ENCODE measurements around the gene PGAP2. TPM values are rescaled to one million over a fixed set of nuclear protein-coding genes. Genes with fewer than 3 reads are reported as not detected.

The PGAP2 gene
- total RNA-seq, 1 donor from 2014 or later: 10.0 TPM

DNA sequence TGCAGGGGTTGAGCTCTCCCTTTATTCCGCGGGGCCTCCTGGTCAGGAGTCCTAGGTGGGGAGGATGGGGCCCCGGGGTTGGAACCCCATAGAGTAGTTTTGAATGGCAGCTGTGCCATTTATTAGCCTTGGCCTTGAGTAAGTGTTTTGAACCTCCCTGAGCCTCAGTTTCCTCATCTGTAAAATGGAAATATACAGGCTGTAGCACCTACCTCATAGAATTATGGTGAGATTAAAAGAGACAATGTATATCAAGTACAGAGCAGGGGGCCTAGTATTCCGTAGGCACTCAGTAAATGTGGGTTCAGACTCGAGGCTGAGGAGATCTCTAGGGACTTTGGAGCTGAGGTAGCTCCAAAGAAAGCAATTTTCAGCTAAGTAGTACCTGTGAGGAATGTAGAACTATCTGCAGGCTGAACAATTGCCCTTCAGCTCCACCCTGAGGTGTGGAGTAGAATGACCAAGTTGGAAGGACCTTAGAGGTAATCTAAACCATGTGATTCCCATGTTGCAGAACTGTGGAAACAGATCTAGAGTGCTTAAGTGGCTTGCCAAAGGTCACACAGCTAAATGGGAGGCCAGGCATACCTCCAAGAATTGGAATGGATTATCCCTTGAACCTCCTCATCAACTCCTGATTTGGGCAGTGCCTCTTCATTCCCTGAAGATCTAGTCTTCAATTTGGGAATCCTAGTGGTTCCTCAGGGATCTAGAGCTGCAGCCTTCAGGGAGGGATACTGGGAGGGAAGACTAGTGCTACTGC is 682 bp downstream of the PGAP2 start:
- Mint-ChIP-seq H3K9me3 (no peaks in the 10 kb centered on the region), H3K4me3 (peak overlapping the region; percentile 98), H3K27me3 (ENCODE audit: insufficient read depth, low read depth) (peaks cover 2% of the 10 kb centered on the region), H3K36me3 (no peaks in the 10 kb centered on the region), H3K4me1 (peaks cover 13% of the 10 kb centered on the region), H3K27ac (no peak overlapping the region)
- no peak overlapping the region for H3K9ac ChIP-seq
- H3K36me3 ChIP-seq: no peaks in the 10 kb centered on the region
- H3K27ac ChIP-seq: no peak overlapping the region
- no peaks in the 10 kb centered on the region for H3K9me3 ChIP-seq (ENCODE audit: low read depth)
- no peaks in the 10 kb centered on the region for H3K79me2 ChIP-seq (ENCODE audit: low read depth)
- no peaks in the 10 kb centered on the region for H4K20me1 ChIP-seq (ENCODE audit: low read depth)
- peak overlapping the region; percentile 95 for H2AFZ ChIP-seq (replicated peaks)
- TF ChIP-seq EZH2 (IDR thresholded peaks at IDR 0.05): no peak
- TF ChIP-seq, protein P1, sequence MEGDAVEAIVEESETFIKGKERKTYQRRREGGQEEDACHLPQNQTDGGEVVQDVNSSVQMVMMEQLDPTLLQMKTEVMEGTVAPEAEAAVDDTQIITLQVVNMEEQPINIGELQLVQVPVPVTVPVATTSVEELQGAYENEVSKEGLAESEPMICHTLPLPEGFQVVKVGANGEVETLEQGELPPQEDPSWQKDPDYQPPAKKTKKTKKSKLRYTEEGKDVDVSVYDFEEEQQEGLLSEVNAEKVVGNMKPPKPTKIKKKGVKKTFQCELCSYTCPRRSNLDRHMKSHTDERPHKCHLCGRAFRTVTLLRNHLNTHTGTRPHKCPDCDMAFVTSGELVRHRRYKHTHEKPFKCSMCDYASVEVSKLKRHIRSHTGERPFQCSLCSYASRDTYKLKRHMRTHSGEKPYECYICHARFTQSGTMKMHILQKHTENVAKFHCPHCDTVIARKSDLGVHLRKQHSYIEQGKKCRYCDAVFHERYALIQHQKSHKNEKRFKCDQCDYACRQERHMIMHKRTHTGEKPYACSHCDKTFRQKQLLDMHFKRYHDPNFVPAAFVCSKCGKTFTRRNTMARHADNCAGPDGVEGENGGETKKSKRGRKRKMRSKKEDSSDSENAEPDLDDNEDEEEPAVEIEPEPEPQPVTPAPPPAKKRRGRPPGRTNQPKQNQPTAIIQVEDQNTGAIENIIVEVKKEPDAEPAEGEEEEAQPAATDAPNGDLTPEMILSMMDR (IDR thresholded peaks at IDR 0.05): peak; percentile 35
- TF ChIP-seq EZH2phosphoT487 (IDR thresholded peaks at IDR 0.05): no peak
- peaks cover 5% of the 10 kb centered on the region for H3F3A ChIP-seq (ENCODE audit: low read depth)
- peak overlapping the region; percentile 78 for H3K4me3 ChIP-seq
- H3K4me1 ChIP-seq: peaks cover 4% of the 10 kb centered on the region
- H3K4me2 ChIP-seq: peak overlapping the region; percentile 95
- H3K27me3 ChIP-seq: no peaks in the 10 kb centered on the region
- DNase-seq (ENCODE audit: low spot score): peak; percentile 27

DNA sequence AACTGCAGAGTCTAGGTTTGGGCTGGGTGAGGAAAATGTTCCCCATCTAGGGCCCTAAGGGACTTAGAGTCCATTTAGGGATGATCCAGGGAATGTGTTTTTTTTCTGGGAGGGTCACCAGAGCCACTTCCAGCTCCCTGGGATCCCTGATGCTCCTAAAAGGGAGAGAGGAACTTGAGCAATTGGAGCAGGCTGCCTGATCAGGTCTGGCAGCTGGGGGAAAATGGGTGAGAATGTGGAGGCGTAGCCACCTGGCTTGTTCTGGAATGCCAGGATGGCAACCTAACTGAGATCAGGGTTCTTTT is 1.2 kb downstream of the PGAP2 start:
- TF ChIP-seq EZH2phosphoT487 (IDR thresholded peaks at IDR 0.05) (no peak), EZH2 (IDR thresholded peaks at IDR 0.05) (no peak)
- TF ChIP-seq, protein P1 (IDR thresholded peaks at IDR 0.05): no peak
- Histone ChIP-seq H4K20me1 (ENCODE audit: low read depth) (no peaks in the 10 kb centered on the region), H2AFZ (replicated peaks) (no peak overlapping the region), H3K27ac (no peak overlapping the region), H3K4me2 (peak overlapping the region; percentile 95), H3K27me3 (no peaks in the 10 kb centered on the region), H3K36me3 (no peaks in the 10 kb centered on the region), H3K9me3 (ENCODE audit: low read depth) (no peaks in the 10 kb centered on the region), H3K4me3 (no peak overlapping the region), H3K79me2 (ENCODE audit: low read depth) (no peaks in the 10 kb centered on the region), H3K4me1 (peaks cover 4% of the 10 kb centered on the region), H3F3A (ENCODE audit: low read depth) (peaks cover 5% of the 10 kb centered on the region), H3K9ac (no peak overlapping the region)
- peaks cover 3% of the 10 kb centered on the region for H3K27me3 Mint-ChIP-seq (ENCODE audit: insufficient read depth, low read depth)
- no peaks in the 10 kb centered on the region for H3K9me3 Mint-ChIP-seq
- H3K4me3 Mint-ChIP-seq: peak overlapping the region; percentile 61
- peaks cover 13% of the 10 kb centered on the region for H3K4me1 Mint-ChIP-seq
- DNase-seq (ENCODE audit: low spot score): no peak
- no peaks in the 10 kb centered on the region for H3K36me3 Mint-ChIP-seq
- no peak overlapping the region for H3K27ac Mint-ChIP-seq

DNA sequence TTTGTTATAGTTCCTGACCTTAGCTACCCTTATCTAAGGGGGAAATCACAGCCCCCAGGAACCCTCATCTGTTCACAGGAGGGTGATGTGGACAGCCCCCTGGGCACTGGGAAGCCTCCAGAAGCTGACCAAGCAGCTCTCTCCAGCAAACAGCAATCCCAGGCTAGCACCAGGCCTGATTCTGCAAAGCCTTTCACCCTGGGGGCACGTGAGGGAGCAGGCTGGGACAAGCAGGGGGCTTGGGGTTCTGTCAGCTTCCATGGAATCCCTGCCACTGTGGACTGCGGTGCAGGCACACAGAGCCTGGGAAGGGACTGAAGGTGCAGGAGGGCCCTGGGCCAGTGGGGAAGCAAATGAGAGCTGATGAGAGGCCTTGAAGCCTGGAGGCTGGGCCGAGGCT is 2.1 kb downstream of the PGAP2 start:
- H3K9me3 Mint-ChIP-seq: no peaks in the 10 kb centered on the region
- no peak overlapping the region for H3K27ac Mint-ChIP-seq
- peaks cover 13% of the 10 kb centered on the region for H3K4me1 Mint-ChIP-seq
- no peak for DNase-seq (ENCODE audit: low spot score)
- H3K27me3 Mint-ChIP-seq (ENCODE audit: insufficient read depth, low read depth): peaks cover 3% of the 10 kb centered on the region
- no peak overlapping the region for H3K4me3 Mint-ChIP-seq
- H3K36me3 Mint-ChIP-seq: no peaks in the 10 kb centered on the region
- Histone ChIP-seq H3K79me2 (ENCODE audit: low read depth) (no peaks in the 10 kb centered on the region), H3K9ac (no peak overlapping the region), H3K4me2 (no peak overlapping the region), H3K27me3 (no peaks in the 10 kb centered on the region), H2AFZ (replicated peaks) (no peak overlapping the region), H3F3A (ENCODE audit: low read depth) (peaks cover 5% of the 10 kb centered on the region), H4K20me1 (ENCODE audit: low read depth) (peaks cover 1% of the 10 kb centered on the region), H3K36me3 (no peaks in the 10 kb centered on the region), H3K9me3 (ENCODE audit: low read depth) (no peaks in the 10 kb centered on the region), H3K27ac (no peak overlapping the region), H3K4me3 (no peak overlapping the region), H3K4me1 (peaks cover 4% of the 10 kb centered on the region)
- no peak for TF ChIP-seq EZH2 (IDR thresholded peaks at IDR 0.05)
- TF ChIP-seq, protein P1 (IDR thresholded peaks at IDR 0.05): no peak
- no peak for TF ChIP-seq EZH2phosphoT487 (IDR thresholded peaks at IDR 0.05)

All from neural progenitor cell (in vitro differentiated cells).